Measurements from ENCODE around the gene ARL5A.

GRCh38 chr2:151828143-151828889 lies at the start of gene ARL5A:
- no peak for TF ChIP-seq GATA2 (IDR thresholded peaks at IDR 0.05; ENCODE audit: low read depth, low read length)
- no peak for TF ChIP-seq GATA3 (IDR thresholded peaks at IDR 0.05; ENCODE audit: low read depth, low read length)
